HFF-Myc (cell line): ENCODE measurements around the gene SATB1.

ENCODE experiments used
- DNase-seq: peaks from one replicate; pipeline ENCODE4 v3.0.0-alpha.2; 2011; ENCODE audit warnings: low read depth; ENCODE audit errors: extremely low read depth
- H3K4me3 ChIP-seq: replicated peaks from 2 replicates; pipeline ENCODE4 v1.5.1; 2011; ENCODE audit warnings: low read depth, mild to moderate bottlenecking, control low read depth, low read length
- CTCF ChIP-seq: IDR thresholded peaks from 2 replicates; pipeline ENCODE4 v1.5.1; 2012; ENCODE audit warnings: mild to moderate bottlenecking, low read depth, low read length, control low read depth; ENCODE audit errors: missing control alignments

SATB1 gene

GRCh38 chr3:18300916-18301315, 124.2 kb downstream of the SATB1 start:
- DNase-seq, result no peak
- no peak overlapping the region for H3K4me3 ChIP-seq
- no peak for TF ChIP-seq CTCF

- no peak for DNase-seq
- TF ChIP-seq CTCF, result no peak
- no peak overlapping the region for H3K4me3 ChIP-seq
These were observed 128.0 kb downstream of the SATB1 start for GRCh38 chr3:18297126-18297525.
